GM12878 (cell line): ENCODE measurements around the gene HOTAIR. TPM values are rescaled to one million over a fixed set of nuclear protein-coding genes. Genes with fewer than 3 reads are reported as not detected.

Source experiments
- ATAC-seq: fragments of 200-7000 bp; cut with Tn5 transposase; 3 replicates; pipeline ENCODE4 v1.9.1; 2020; ENCODE audit warnings: mild to moderate bottlenecking, moderate library complexity
- BruUV-seq: library from RNA; stranded (reverse); fragments of 400-500 nt; replicated peaks from 2 replicates; lab custom pipeline; 2021; lab: Mats Ljungman, UMichigan
- CTCF ChIA-PET: fragments of 300-600 bp; sonication (Branson Sonifier 250); formaldehyde crosslinking; extraction: SDS; loops from one replicate; lab custom pipeline; 2021; ENCODE audit warnings: inconsistent platforms; lab: Yijun Ruan, JAX
- POLR2A ChIA-PET: fragments of 350-600 bp; formaldehyde crosslinking; extraction: SDS; loops from one replicate; lab custom pipeline; 2021; ENCODE audit warnings: inconsistent platforms; lab: Charles Lee
- RAD21 ChIA-PET: fragments of 300-600 bp; sonication (Branson Sonifier 250); formaldehyde crosslinking; loops from one replicate; lab custom pipeline; 2023; ENCODE audit warnings: antibody characterized with exemption; ENCODE audit not compliant: unreplicated experiment; lab: Charles Lee
- SMC1A ChIA-PET: fragments of 300-600 bp; sonication (Branson Sonifier 250); formaldehyde crosslinking; loops from one replicate; lab custom pipeline; 2023; ENCODE audit not compliant: unreplicated experiment, uncharacterized antibody; lab: Charles Lee
- DNase-seq: peaks from one replicate; pipeline ENCODE4 v3.0.0-alpha.2; 2011; ENCODE audit warnings: low read depth, low spot score
- FAIRE-seq: peaks from 3 replicates; lab custom pipeline; 2011; peaks lifted over from hg19 to GRCh38; lab: Jason Lieb, UNC
- H2AFZ ChIP-seq: 2 replicates; pipeline ENCODE4 v1.6.0; 2011; ENCODE audit warnings: low read depth, low read length, control low read depth; ENCODE audit not compliant: control insufficient read depth
- H3K27ac ChIP-seq: 2 replicates; pipeline ENCODE4 v1.5.1; 2011; ENCODE audit warnings: control low read depth; ENCODE audit not compliant: control insufficient read depth, insufficient read depth
- H3K27me3 ChIP-seq, 2 experiments: replicated peaks in 1 of 2; 2 replicates each; pipeline versions ENCODE4 v1.6.0 to v1.6.1; 2011; ENCODE audit warnings: low read length in 1 of 2; ENCODE audit not compliant: control insufficient read depth in 2 of 2, insufficient read depth in 2 of 2
- H3K36me3 ChIP-seq, 2 experiments: 2 replicates each; pipeline ENCODE4 v1.5.1; 2011; ENCODE audit warnings: low read length in 1 of 2; ENCODE audit not compliant: control insufficient read depth in 2 of 2, insufficient read depth in 2 of 2
- H3K4me1 ChIP-seq: 2 replicates; pipeline ENCODE4 v1.6.1; 2011; ENCODE audit warnings: mild to moderate bottlenecking, low read length, moderate library complexity, mixed read lengths; ENCODE audit not compliant: control insufficient read depth, insufficient read depth
- H3K4me2 ChIP-seq: 2 replicates; pipeline ENCODE4 v1.6.0; 2011; ENCODE audit warnings: control low read depth; ENCODE audit not compliant: control insufficient read depth, insufficient read depth
- H3K4me3 ChIP-seq: fragments of 200-600 bp; sonication (generic); 2 replicates; pipeline ENCODE4 v1.5.1; 2016
- H3K79me2 ChIP-seq: 2 replicates; pipeline ENCODE4 v1.6.0; 2011; ENCODE audit warnings: low read length; ENCODE audit not compliant: control insufficient read depth, insufficient read depth
- H3K9ac ChIP-seq: 2 replicates; pipeline ENCODE4 v1.8.0; 2011; ENCODE audit warnings: low read length, control low read depth, mixed read lengths; ENCODE audit not compliant: control insufficient read depth, insufficient read depth
- H3K9me3 ChIP-seq: replicated peaks from 3 replicates; pipeline ENCODE4 v1.5.1; 2011; ENCODE audit warnings: mild to moderate bottlenecking, low read length; ENCODE audit not compliant: control insufficient read depth, insufficient read depth
- H4K20me1 ChIP-seq: 2 replicates; pipeline ENCODE4 v1.6.0; 2011; ENCODE audit not compliant: control insufficient read depth, insufficient read depth
- BHLHE40 ChIP-seq, 2 experiments: fragments of 450-650 bp in 1 of 2; IDR thresholded peaks; 2 replicates each; pipeline ENCODE4 v1.6.1; 2011 to 2017; ENCODE audit warnings: low read depth in 2 of 2, borderline replicate concordance in 1 of 2, improper control_type of control experiment in 1 of 2, low read length in 1 of 2, mild to moderate bottlenecking in 1 of 2
- CHD2 ChIP-seq: IDR thresholded peaks from 2 replicates; pipeline ENCODE4 v1.6.1; 2011; ENCODE audit warnings: low read depth, low read length, improper control_type of control experiment, borderline replicate concordance
- EED ChIP-seq: sonication (generic); IDR thresholded peaks from 2 replicates; pipeline ENCODE4 v1.6.1; 2016; ENCODE audit warnings: antibody characterized with exemption, low read depth
- GATAD2B ChIP-seq: fragments of 450-650 bp; conservative IDR thresholded peaks from 2 replicates; pipeline ENCODE4 v1.6.1; 2017; ENCODE audit warnings: low read depth, mild to moderate bottlenecking, moderate library complexity
- HDAC6 ChIP-seq: fragments of 200-600 bp; sonication (generic); IDR thresholded peaks from one replicate; pipeline ENCODE4 v1.8.0; 2017; ENCODE audit warnings: antibody characterized with exemption; ENCODE audit not compliant: unreplicated experiment
- HDGF ChIP-seq: fragments of 450-650 bp; IDR thresholded peaks from 2 replicates; pipeline ENCODE4 v1.6.1; 2016; ENCODE audit warnings: antibody characterized with exemption
- IRF3 ChIP-seq: fragments of 450-650 bp; IDR thresholded peaks from 2 replicates; pipeline ENCODE4 v1.6.1; 2014; ENCODE audit warnings: mild to moderate bottlenecking
- RAD51 ChIP-seq: fragments of 450-650 bp; IDR thresholded peaks from 2 replicates; pipeline ENCODE4 v1.6.1; 2016; ENCODE audit warnings: moderate library complexity, mild to moderate bottlenecking, inconsistent platforms
- RELA ChIP-seq: fragments of 450-650 bp; IDR thresholded peaks from 2 replicates; pipeline ENCODE4 v1.8.0; 2014; ENCODE audit warnings: borderline replicate concordance; ENCODE audit not compliant: partially characterized antibody
- YBX1 ChIP-seq: fragments of 450-650 bp; IDR thresholded peaks from 2 replicates; pipeline ENCODE4 v1.6.1; 2016; ENCODE audit warnings: antibody characterized with exemption
- WGBS: methylation state at CpG from one replicate; pipeline ENCODE4 v1.1.6; 2016; ENCODE audit warnings: low lambda C conversion rate; ENCODE audit not compliant: insufficient replicate concordance, insufficient coverage; ENCODE audit errors: missing lambda C conversion rate; 5-methylcytosine and 5-hydroxymethylcytosine counted together
- in situ Hi-C: fragments of 300-500 bp; cut with MboI; formaldehyde crosslinking; loops from 9 replicates; pipeline ENCODE4 v1.14.3; 2018; ENCODE audit warnings: mixed read lengths
- intact Hi-C: fragments of 100-400 bp; cut with micrococcal nuclease; formaldehyde crosslinking; loops from one replicate; pipeline ENCODE4 v1.14.2; 2022; ENCODE audit not compliant: unreplicated experiment
- polyA plus RNA-seq, 11 experiments: library from polyadenylated mRNA; depleted of rRNA in 4 of 11; unstranded in 6 of 11; stranded (reverse) in 5 of 11; fragments of >200 nt; fragmentation: Nextera tagmentation in 4 of 11; fragmentation: Illumina TruSeq in 1 of 11; extraction: Ambion mirVana in 4 of 11; extraction: Trizol in 1 of 11; gene quantifications; 1 replicate in 1 of 11; 2 replicates in 10 of 11; pipeline versions ENCODE4 v1.2.1 to v1.2.3, GENCODE V29; 2011 to 2016; ENCODE audit warnings: inconsistent platforms in 2 of 11, missing spikeins in 2 of 11, low read depth in 1 of 11
- total RNA-seq, 4 experiments: library from RNA; depleted of rRNA in 3 of 4; stranded (reverse); fragments of >200 nt in 3 of 4; fragmentation: Illumina TruSeq in 1 of 4; extraction: Trizol in 1 of 4; gene quantifications; 2 replicates each; pipeline versions ENCODE4 v1.2.1 to v1.2.3, GENCODE V29; 2013 to 2021

The HOTAIR gene
- total and polyA plus RNA-seq, 10 of the 15 experiments (the other 5 are each of a cell fraction or from before 2014, with no cell fraction given) = not detected

DNA sequence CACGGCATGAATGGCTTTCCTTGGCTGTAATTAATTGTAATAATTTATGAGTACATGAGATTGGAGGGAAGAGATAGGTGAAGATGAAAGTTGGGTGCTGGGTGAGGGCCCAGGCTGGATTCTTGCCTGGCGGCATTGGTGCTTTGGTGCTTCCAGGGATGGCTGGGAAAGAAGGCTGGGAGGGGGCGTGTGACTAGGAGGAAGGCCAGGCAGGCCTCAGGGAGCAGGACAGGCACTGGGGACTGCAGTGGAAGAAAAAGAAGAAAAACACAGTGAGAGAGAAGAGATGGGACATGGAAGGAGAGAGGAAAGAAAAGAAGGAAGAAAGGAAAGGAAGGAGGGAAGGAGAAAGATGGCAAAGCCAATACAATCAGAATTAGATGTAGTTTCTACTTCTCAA lies 28.9 kb upstream of the HOTAIR start:
- ATAC-seq (no peak), DNase-seq (no peak), FAIRE-seq (no peak)
- in situ Hi-C loops = no loop called here
- no peaks in the 10 kb centered on the region for H3K79me2 ChIP-seq
- H3K4me1 ChIP-seq = peaks cover 6% of the 10 kb centered on the region
- H3K27ac ChIP-seq = no peak overlapping the region
- H3K4me3 ChIP-seq = no peak overlapping the region
- 19% methylated on average over 3 of the region's 3 CpGs for WGBS
- POLR2A ChIA-PET = no interaction called here
- SMC1A ChIA-PET = interaction anchor here (0.9 to 1.9 kb wide), 6 partner anchors 11 to 224 kb away, joined by 3 to 8 read pairs (median 4); no protein-coding TSS in a partner anchor
- H4K20me1 ChIP-seq = no peaks in the 10 kb centered on the region
- H2AFZ ChIP-seq = no peak overlapping the region
- intact Hi-C loops = loop anchor here (10.0 kb wide), 1 partner anchor 371 kb away; no protein-coding TSS in a partner anchor
- peaks cover 29 to 36% of the 10 kb centered on the region in 2 experiments for H3K27me3 ChIP-seq
- CTCF ChIA-PET = interaction anchor here (1.1 to 6.1 kb wide), 9 partner anchors 13 to 491 kb away, joined by 3 to 105 read pairs (median 5); partner anchors contain the start of genes HOXC10, HOXC5 and SMUG1
- H3K9me3 ChIP-seq = no peaks in the 10 kb centered on the region
- TF ChIP-seq IRF3 (no peak), YBX1 (no peak), RAD51 (no peak), GATAD2B (no peak), BHLHE40 (IDR thresholded peaks at IDR 0.05; ENCODE audit: borderline replicate concordance in 1 of 2, low read depth in 2 of 2, low read length in 1 of 2) (no peak), HDGF (no peak), EED (no peak), HDAC6 (no peak), RELA (no peak), CHD2 (no peak)
- TF ChIP-seq, all 136 proteins: peak for 0
- H3K36me3 ChIP-seq = no peaks in the 10 kb centered on the region
- H3K9ac ChIP-seq = no peak overlapping the region
- no peak overlapping the region for H3K4me2 ChIP-seq
- RAD21 ChIA-PET = interaction anchor here (0.9 to 1.1 kb wide), 3 partner anchors 135 to 204 kb away, joined by 3 read pairs; no protein-coding TSS in a partner anchor
- BruUV-seq = no TSS peak
